Progenitor cell of endocrine pancreas (in vitro differentiated cells): ENCODE results near the gene PCK2. TPM values are rescaled to one million over a fixed set of nuclear protein-coding genes. Genes with fewer than 3 reads are reported as not detected.

Source experiments
- DNase-seq: peaks from one replicate; pipeline ENCODE4 v3.0.0; 2021; ENCODE audit warnings: low spot score; ENCODE audit not compliant: unreplicated experiment
- H3K27ac Mint-ChIP-seq: 2 replicates; pipeline ENCODE4 v1.8.0; 2021; ENCODE audit warnings: mild to moderate bottlenecking, moderate library complexity, mixed read lengths
- H3K27me3 Mint-ChIP-seq: 2 replicates; pipeline ENCODE4 v1.8.0; 2021; ENCODE audit warnings: mixed read lengths
- H3K36me3 Mint-ChIP-seq: 2 replicates; pipeline ENCODE4 v1.8.0; 2022; ENCODE audit warnings: mixed read lengths; ENCODE audit not compliant: insufficient read depth
- H3K4me1 Mint-ChIP-seq: 2 replicates; pipeline ENCODE4 v1.8.0; 2021; ENCODE audit warnings: low read depth, mixed read lengths
- H3K4me3 Mint-ChIP-seq: 2 replicates; pipeline ENCODE4 v1.8.0; 2021; ENCODE audit warnings: low read depth, mild to moderate bottlenecking, moderate library complexity, mixed read lengths
- H3K9me3 Mint-ChIP-seq: 2 replicates; pipeline ENCODE4 v1.8.0; 2021; ENCODE audit warnings: low read depth, mixed read lengths
- total RNA-seq: library from RNA; stranded (reverse); gene quantifications from 2 replicates; pipeline ENCODE4 v1.2.1, GENCODE V29; 2021
- TF ChIP-seq, protein P1 (sequence below): fragments of 200-600 bp; sonication (generic); IDR thresholded peaks from one replicate; pipeline ENCODE4 v1.5.0; 2021; ENCODE audit warnings: antibody characterized with exemption, mild to moderate bottlenecking; ENCODE audit not compliant: unreplicated experiment

The PCK2 gene
- total RNA-seq, 1 donor from 2014 or later = 29.7 TPM

DNA sequence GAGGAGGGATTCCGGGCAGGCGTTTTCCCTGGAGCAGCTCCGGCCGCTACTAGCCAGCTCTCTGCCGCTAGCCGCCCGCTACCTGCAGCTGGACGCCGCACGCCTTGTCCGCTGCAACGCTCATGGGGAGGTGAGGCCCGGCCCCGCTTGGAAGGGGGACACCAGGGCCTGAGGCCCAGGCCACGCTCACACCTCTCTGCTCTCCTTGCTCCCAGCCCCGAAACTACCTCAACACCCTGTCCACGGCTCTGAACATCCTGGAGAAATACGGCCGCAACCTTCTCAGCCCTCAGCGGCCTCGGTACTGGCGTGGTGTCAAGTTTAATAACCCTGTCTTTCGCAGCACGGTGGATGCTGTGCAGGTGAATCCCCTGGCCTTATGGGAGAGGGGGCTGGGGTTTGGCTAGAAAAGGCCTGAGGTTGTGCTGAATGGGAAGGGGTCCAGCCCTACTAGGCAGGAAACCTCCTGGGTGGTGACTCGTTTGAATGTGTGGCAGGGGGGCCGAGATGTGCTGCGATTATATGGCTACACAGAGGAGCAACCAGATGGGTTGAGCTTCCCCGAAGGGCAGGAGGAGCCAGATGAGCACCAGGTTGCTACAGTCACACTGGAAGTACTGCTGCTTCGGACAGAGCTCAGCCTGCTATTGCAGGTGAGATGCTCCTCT lies 53.8 kb downstream of the PCK2 start:
- H3K27me3 Mint-ChIP-seq = no peaks in the 10 kb centered on the region
- no peaks in the 10 kb centered on the region for H3K9me3 Mint-ChIP-seq
- peak overlapping the region; percentile 99 for H3K4me3 Mint-ChIP-seq
- no peak for DNase-seq
- H3K36me3 Mint-ChIP-seq = peaks cover 9% of the 10 kb centered on the region
- peak overlapping the region; percentile 87 for H3K27ac Mint-ChIP-seq
- TF ChIP-seq, protein P1, sequence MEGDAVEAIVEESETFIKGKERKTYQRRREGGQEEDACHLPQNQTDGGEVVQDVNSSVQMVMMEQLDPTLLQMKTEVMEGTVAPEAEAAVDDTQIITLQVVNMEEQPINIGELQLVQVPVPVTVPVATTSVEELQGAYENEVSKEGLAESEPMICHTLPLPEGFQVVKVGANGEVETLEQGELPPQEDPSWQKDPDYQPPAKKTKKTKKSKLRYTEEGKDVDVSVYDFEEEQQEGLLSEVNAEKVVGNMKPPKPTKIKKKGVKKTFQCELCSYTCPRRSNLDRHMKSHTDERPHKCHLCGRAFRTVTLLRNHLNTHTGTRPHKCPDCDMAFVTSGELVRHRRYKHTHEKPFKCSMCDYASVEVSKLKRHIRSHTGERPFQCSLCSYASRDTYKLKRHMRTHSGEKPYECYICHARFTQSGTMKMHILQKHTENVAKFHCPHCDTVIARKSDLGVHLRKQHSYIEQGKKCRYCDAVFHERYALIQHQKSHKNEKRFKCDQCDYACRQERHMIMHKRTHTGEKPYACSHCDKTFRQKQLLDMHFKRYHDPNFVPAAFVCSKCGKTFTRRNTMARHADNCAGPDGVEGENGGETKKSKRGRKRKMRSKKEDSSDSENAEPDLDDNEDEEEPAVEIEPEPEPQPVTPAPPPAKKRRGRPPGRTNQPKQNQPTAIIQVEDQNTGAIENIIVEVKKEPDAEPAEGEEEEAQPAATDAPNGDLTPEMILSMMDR = no peak
- peaks cover 18% of the 10 kb centered on the region for H3K4me1 Mint-ChIP-seq

DNA sequence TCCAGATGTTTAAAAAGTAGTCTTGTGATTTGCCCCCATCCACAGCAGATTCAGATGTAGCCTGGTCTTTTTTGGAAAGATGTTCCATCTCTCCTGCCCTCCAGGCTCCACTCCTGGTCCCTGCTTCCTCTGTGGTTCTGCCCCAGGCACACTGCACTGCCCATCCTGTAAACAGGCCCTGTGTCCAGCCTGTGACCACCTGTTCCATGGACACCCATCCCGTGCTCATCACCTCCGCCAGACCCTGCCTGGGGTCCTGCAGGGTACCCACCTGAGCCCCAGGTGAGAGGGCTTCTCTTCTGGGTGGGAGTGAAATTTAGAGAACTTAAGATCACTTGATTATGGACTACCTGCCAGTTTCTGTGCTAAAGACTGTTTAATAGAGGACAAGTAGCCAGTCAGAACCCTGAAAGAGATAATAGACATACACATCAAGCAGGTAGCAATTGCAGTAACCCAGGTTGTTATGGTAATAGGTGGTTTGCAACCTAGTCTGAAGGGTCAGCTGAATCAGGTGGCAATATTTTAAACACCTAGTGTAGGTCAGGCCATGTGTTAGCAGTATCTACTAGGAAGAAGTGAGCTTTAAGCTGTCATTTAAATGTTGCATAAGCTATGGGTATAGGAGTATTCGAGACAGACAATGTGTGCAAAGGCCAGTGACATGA lies 55.3 kb downstream of the PCK2 start:
- Mint-ChIP-seq H3K27ac (no peak overlapping the region), H3K4me1 (peaks cover 18% of the 10 kb centered on the region), H3K9me3 (no peaks in the 10 kb centered on the region), H3K4me3 (peak overlapping the region; percentile 99), H3K27me3 (no peaks in the 10 kb centered on the region), H3K36me3 (peaks cover 9% of the 10 kb centered on the region)
- TF ChIP-seq, protein P1 = no peak
- DNase-seq = no peak

DNA sequence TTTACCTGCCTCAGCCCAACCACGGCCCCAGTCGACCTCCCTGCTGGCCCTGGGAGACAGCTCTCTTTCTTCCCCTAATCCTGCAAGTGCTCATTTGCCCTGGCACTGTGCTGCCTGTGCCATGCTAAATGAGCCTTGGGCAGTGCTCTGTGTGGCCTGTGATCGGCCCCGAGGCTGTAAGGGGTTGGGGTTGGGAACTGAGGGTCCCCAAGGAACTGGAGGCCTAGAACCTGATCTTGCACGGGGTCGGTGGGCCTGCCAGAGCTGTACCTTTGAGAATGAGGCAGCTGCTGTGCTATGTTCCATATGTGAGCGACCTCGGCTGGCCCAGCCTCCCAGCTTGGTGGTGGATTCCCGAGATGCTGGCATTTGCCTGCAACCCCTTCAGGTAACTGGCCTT lies 56.0 kb downstream of the PCK2 start:
- Mint-ChIP-seq H3K36me3 (peaks cover 12% of the 10 kb centered on the region), H3K4me1 (peaks cover 18% of the 10 kb centered on the region), H3K4me3 (no peak overlapping the region)

DNA sequence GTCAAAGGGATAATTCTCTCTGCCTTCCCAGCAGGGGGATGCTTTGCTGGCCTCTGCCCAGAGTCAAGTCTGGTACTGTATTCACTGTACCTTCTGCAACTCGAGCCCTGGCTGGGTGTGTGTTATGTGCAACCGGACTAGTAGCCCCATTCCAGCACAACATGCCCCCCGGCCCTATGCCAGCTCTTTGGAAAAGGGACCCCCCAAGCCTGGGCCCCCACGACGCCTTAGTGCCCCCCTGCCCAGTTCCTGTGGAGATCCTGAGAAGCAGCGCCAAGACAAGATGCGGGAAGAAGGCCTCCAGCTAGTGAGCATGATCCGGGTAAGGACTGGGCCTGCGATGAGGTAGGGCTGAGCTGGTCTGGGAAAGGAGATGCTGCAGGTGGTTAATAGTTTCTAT lies 56.5 kb downstream of the PCK2 start:
- TF ChIP-seq, protein P1 = no peak
- no peak overlapping the region for H3K4me3 Mint-ChIP-seq
- no peak overlapping the region for H3K27ac Mint-ChIP-seq
- H3K36me3 Mint-ChIP-seq = peaks cover 13% of the 10 kb centered on the region
- no peak for DNase-seq
- H3K4me1 Mint-ChIP-seq = peaks cover 16% of the 10 kb centered on the region
- H3K27me3 Mint-ChIP-seq = no peaks in the 10 kb centered on the region
- no peaks in the 10 kb centered on the region for H3K9me3 Mint-ChIP-seq

More for the DNA sequence above, 56.0 kb downstream of the PCK2 start:
- Mint-ChIP-seq H3K9me3 (no peaks in the 10 kb centered on the region), H3K27me3 (no peaks in the 10 kb centered on the region), H3K27ac (no peak overlapping the region)
- TF ChIP-seq, protein P1 = no peak
- DNase-seq = no peak

DNA sequence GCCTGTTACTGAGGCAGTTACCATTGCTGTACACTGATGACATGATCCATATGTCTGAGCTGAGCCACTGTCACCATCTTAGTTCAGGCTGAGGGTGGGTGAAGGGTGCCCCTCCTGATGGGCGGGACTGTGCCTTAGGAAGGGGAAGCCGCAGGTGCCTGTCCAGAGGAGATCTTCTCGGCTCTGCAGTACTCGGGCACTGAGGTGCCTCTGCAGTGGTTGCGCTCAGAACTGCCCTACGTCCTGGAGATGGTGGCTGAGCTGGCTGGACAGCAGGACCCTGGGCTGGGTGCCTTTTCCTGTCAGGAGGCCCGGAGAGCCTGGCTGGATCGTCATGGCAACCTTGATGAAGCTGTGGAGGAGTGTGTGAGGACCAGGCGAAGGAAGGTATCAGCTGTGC lies 56.9 kb downstream of the PCK2 start:
- H3K27ac Mint-ChIP-seq = no peak overlapping the region
- H3K4me1 Mint-ChIP-seq = peaks cover 12% of the 10 kb centered on the region
- no peaks in the 10 kb centered on the region for H3K27me3 Mint-ChIP-seq
- H3K36me3 Mint-ChIP-seq = peaks cover 15% of the 10 kb centered on the region
- DNase-seq = no peak
- H3K4me3 Mint-ChIP-seq = no peak overlapping the region
- TF ChIP-seq, protein P1 = no peak
- H3K9me3 Mint-ChIP-seq = no peaks in the 10 kb centered on the region
